Activated T-cell treated with anti-CD3 and anti-CD28 coated beads, Interleukin-2, amount 50 U/mL, for 48 hours (primary cell): ENCODE measurements around the gene OR2J2.
"Not testable (repeated sequence)": the region's sequence is repeated elsewhere in the genome, so short reads cannot be mapped to it uniquely, and the experiment has no call there.

Experiments used
- DNase-seq, 2 experiments: peaks; one replicate each; pipeline ENCODE4 v3.0.0-alpha.2; 2020

Gene OR2J2

DNA sequence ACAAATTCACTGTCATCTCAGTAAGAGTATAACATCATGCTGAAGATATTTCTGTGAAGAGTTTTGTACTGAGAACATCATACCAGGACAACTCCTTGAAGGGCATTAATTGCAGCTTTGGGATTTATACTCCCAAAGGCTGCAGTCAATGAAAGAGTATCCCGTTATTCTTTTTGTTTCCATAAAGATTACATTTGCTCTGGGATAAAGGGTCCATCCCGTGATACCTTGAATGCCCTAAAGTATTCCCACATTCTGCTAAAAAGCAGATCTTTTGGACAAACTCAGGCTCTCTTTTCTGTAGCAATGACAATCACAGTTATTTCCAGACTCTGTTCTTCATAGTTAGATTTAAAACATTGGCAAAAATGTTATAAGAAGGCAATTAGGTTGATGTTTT lies at the start of gene OR2J2:
OR2J2 (plus strand) TSS at position 301 of the 400 bp plus-strand sequence. CDS start 2,729 bp downstream, outside the sequence.
- not testable (repeated sequence) for DNase-seq

DNA sequence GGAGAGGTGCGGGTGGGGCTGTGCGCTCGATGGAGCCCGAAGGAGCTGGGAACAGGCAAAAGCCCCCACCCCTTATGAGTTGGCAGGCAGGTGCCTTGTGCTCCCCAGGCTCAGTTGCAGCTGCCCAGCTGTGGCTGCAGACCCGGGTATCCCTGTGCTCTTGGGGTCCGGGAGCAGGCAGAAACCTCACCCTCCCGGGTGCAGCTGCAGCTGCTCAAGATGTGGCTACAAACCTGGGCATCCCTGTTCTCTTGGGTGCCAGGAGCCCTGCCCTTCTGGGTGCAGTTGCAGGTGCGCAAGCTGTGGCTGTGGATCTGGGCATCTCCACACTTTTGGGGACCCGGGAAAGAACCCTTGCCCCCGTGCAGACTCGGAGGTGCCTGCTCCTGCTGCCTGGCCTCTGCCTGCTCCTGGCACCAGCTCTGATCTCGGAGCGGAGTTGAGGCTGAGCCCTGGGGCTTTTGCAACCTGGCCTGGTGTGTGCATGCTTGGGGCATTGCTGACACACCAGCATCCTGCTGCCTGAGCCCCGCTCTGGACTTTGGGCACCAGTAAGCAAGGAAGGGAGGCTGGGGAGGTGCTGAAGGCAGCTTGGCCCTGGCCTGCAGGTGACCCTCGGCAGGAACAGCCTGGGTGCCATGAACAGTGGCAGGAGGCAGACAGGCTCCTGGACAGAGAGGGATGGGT lies 41.2 kb upstream of the OR2J2 start:
- no peak for DNase-seq

- no peak for DNase-seq
Measured at GRCh38 chr6:29130644-29131043, 40.1 kb upstream of the OR2J2 start.

DNA sequence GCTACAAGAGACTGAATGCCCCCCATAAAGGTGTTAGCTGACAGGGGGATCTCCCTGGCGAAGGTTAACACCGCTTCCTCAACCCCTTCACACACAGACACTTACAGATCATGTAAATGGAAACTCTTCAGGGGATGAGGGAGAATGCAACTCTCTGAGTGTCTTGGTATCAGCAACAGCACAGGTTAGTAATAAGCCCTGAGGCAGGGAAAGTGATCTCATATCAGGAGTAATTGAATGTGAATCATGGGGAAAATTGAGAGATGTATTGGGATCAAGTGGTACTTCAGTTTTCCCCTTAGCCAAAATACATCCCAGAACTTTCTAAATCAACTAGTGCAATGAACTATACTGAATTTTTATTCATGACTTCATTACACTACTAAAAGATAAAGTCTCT lies 39.0 kb upstream of the OR2J2 start:
- DNase-seq = no peak

DNA sequence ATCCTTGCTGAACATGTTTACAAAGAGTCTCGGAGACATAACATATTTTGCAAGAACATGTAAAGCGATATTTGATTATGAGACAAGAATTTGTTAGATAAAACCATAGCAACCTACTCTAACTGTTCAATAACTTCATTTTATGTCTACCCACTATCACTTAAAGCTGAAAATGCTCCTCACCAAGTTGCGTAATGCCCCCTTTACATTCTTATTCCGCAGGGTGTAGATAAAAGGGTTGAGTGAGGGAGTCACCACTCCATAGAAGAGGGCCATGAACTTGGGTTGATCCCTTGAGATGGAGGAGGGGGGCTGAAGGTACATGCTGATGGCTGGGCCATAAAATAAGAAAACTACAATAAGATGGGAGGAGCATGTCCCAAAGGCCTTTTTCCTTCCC lies 33.0 kb upstream of the OR2J2 start:
- no peak for DNase-seq

DNA sequence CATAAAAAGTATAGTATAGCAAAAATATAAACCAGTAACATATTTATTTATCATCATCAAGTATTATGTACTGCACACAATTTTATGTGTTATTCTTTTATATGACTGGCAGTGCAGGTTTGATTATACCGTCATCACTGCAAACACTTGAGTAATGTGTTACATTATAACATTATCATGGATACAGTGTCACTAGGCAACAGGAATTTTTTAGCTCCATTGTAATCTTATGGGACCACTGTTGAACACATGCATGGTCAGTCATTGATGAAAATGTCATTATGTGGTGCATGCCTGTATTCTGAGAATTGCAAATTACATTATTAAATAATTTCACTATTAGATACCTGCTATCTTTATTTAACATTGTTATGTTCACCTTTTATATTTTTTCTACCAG lies 29.1 kb upstream of the OR2J2 start:
- DNase-seq = no peak

DNA sequence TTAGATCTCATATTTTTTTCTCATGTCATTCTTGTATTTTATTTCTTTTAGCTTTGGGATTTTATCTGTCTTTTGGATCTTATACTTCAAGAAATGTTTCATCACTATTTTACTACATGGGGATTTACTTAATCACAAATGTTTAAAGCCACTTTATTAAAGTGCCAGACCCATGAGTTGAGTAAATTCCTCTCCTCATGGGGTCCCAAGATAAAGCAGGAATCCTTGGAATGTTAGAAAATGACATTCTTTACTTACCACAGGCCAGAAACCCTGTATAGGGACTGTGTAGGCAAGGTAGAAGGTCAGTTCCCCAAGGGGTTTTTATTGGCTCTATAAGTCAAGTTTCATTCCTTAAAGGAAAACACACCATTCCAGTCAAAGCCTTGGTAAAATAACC lies 28.4 kb upstream of the OR2J2 start:
- no peak for DNase-seq

GRCh38 chr6:29146179-29146578 lies 24.5 kb upstream of the OR2J2 start:
- DNase-seq = no peak

GRCh38 chr6:29147074-29147473 lies 23.6 kb upstream of the OR2J2 start:
- no peak for DNase-seq

- DNase-seq = not testable (repeated sequence)
Measured at GRCh38 chr6:29149444-29149843, 21.3 kb upstream of the OR2J2 start.

- no peak for DNase-seq
Measured at GRCh38 chr6:29153083-29153482, 17.6 kb upstream of the OR2J2 start.

GRCh38 chr6:29155182-29155581 lies 15.5 kb upstream of the OR2J2 start:
- not testable (repeated sequence) for DNase-seq

DNA sequence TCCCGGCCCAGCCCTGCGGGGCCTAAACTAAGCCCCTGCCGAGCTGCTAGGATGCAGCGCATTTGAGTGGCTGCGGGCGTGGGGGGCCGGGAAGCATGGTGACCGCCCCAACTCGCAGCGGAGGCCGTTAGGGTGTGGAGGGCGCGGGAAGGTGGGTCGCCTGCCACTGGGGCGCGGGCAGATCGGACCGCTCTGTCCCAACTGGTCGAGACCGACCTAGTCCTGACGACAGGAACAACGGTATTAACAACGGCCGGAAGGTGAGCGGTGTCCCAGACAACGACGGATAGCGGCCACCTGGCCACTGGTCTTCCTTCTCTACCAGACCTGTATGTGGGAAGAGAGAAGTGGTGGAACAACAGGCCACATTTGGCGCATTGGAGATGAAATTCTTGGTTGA lies 10.8 kb upstream of the OR2J2 start:
- not testable (repeated sequence) for DNase-seq

- DNase-seq = not testable (repeated sequence)
Measured at GRCh38 chr6:29165571-29165970, 5.1 kb upstream of the OR2J2 start.

DNA sequence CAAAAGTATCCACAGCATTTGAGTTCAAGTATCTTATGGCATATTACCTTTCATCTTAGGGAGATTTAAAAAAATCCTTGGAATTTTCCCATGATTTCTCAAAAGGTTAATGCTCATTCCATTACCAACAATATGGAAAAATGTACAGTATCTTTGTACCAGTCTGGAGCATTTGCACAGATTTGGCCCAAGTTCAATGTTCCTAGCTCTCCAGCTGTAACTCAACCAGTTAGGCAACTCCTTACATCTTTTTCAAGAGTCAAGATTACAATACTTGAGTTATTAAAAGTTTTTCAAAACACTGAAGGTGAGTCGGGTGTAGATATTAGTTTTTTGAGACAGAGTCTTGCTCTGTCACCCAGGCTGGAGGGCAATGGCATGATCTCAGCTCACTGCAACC lies 1.0 kb downstream of the OR2J2 start:
- DNase-seq = no peak

GRCh38 chr6:29183594-29183993 lies 12.9 kb downstream of the OR2J2 start:
- no peak for DNase-seq

DNA sequence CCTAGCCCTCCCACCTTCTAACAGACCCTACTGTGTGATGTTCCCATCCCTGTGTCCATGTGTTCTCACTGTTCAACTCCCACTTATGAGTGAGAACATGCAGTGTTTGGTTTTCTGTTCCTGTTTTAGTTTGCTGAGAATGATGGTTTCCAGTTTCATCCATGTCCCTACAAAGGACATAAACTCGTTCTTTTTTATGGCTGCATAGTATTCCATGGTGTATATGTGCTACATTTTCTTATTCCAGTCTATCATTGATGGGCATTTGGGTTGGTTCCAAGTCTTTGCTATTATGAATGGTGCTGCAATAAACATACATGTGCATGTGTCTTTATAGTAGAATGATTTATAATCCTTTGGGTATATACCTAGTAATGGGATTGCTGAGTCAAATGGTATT lies 18.0 kb downstream of the OR2J2 start:
- not testable (repeated sequence) for DNase-seq

GRCh38 chr6:29200767-29201662 lies 30.3 kb downstream of the OR2J2 start:
- no peak for DNase-seq

DNA sequence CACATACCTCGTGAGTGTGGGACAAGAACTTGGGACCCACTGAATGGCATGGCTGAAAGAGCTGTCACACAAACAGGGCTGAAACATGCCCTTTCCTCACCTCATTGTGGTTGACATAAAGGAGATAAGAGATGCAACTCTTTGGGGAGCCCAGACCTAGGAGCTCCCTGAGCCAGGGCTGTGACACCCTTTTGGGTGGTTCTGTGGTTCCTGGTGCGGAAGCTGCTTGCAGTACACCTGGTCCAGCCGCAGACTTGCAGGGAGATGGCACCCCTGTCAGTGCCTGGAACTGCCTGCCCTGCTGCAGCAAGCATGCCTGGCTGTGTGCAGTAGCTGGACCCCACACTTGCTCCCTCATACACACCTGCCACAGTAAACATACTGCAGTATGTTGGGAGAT lies 31.3 kb downstream of the OR2J2 start:
- no peak for DNase-seq

DNA sequence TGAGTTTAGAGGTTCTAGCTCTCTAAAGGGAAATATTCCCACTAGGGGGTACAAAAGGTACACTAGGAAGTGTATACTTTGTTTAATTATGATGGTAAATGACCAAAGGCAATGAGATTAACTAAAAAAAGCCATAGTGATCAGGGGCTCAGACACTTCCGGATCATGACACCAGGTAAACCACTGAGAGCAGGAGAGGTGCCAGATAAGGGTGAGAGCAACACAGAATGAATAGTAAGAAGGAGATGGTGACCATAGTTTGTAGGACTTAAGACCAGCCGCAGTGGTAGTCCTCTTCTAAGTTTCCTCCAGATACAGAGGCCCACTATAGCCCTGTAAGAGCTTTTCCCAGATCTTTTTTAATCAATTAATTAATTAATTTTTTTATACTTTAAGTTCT lies 40.8 kb downstream of the OR2J2 start:
- no peak for DNase-seq

DNA sequence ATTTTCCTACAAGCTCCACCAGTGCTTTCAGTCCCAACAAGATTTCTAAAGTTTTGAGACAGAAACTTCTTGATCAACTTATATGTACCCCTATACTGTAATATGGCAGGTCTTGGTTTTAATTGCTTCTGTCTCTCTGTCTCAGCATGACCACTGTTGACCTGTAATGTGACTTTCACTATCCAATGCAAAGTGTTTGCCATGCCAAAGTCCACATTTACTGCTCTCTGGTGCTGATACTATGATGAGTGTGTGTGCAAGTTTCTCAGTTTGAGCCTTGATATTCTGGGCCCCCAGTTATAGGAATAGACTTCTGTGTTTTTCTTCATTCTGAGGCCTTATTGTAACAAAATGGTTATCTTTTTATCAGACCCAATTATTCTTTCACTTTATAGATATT lies 45.8 kb downstream of the OR2J2 start:
- DNase-seq = no peak

DNA sequence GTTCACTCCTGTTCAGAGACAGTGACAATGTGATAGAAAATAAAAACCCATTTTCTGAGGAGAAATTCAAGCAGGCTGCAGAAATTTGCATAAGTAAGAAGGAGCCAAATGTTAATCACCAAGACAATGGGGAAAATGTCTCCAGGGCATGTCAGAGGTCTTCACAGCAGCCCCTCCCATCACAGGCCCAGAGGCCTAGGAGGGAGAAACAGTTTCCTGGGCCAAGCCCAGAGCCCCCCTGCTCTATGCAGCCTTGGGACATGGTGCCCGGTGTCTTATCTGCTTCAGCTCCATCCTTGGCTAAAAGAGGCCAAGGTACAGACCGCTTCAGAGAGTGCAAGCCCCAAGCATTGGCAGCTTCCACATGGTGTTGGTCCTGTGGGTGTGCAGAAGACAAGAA lies 46.5 kb downstream of the OR2J2 start:
- DNase-seq = not testable (repeated sequence)

GRCh38 chr6:29218056-29218455 lies 47.3 kb downstream of the OR2J2 start:
- not testable (repeated sequence) for DNase-seq
